Panc1 (cell line): ENCODE results near the gene TSPOAP1. TPM values are rescaled to one million over a fixed set of nuclear protein-coding genes. Genes with fewer than 3 reads are reported as not detected.

ENCODE experiments used
- ATAC-seq: fragments of 200-7000 bp; cut with Tn5 transposase; 2 replicates; pipeline ENCODE4 v1.9.1; 2020; ENCODE audit warnings: mild to moderate bottlenecking, moderate library complexity
- BruUV-seq: library from RNA; stranded (reverse); fragments of 400-500 nt; replicated peaks from 2 replicates; lab custom pipeline; 2021; lab: Mats Ljungman, UMichigan
- CTCF ChIA-PET: fragments of 300-600 bp; sonication (Branson Sonifier 250); formaldehyde crosslinking; loops from one replicate; lab custom pipeline; 2022; ENCODE audit warnings: antibody characterized with exemption; lab: Charles Lee
- POLR2A ChIA-PET: fragments of 300-600 bp; sonication (Branson Sonifier 250); formaldehyde crosslinking; loops from one replicate; lab custom pipeline; 2022; ENCODE audit warnings: antibody characterized with exemption; lab: Charles Lee
- DNase-seq: peaks from one replicate; pipeline ENCODE4 v3.0.0-alpha.2; 2010; ENCODE audit warnings: low read depth, low spot score
- H3K27ac ChIP-seq: 2 replicates; pipeline ENCODE4 v1.5.1; 2011; ENCODE audit warnings: mild to moderate bottlenecking, low read length, inconsistent platforms
- H3K27me3 ChIP-seq: fragments of 200-500 bp; sonication (Bioruptor generic); 2 replicates; pipeline ENCODE4 v1.6.0; 2014; ENCODE audit warnings: low read length, inconsistent platforms; ENCODE audit not compliant: control insufficient read depth, insufficient read depth
- H3K36me3 ChIP-seq: fragments of 200-500 bp; sonication (Bioruptor generic); 2 replicates; pipeline ENCODE4 v1.5.1; 2014; ENCODE audit warnings: inconsistent platforms, mild to moderate bottlenecking, low read length, moderate library complexity; ENCODE audit not compliant: control insufficient read depth, insufficient read depth
- H3K4me1 ChIP-seq: 2 replicates; pipeline ENCODE4 v1.5.1; 2011; ENCODE audit warnings: inconsistent platforms, mild to moderate bottlenecking, low read length, moderate library complexity; ENCODE audit not compliant: control insufficient read depth, insufficient read depth
- H3K4me3 ChIP-seq, 2 experiments: 2 replicates each; pipeline ENCODE4 v1.5.1; 2011 to 2012; ENCODE audit warnings: low read depth in 2 of 2, low read length in 2 of 2, mild to moderate bottlenecking in 2 of 2, inconsistent platforms in 1 of 2, moderate library complexity in 1 of 2
- H3K9me3 ChIP-seq: fragments of 200-500 bp; sonication (Bioruptor generic); 2 replicates; pipeline ENCODE4 v1.5.1; 2014; ENCODE audit warnings: low read depth, mild to moderate bottlenecking, inconsistent platforms, low read length, moderate library complexity; ENCODE audit not compliant: control insufficient read depth, insufficient read depth
- CTCF ChIP-seq: fragments of 450-650 bp; IDR thresholded peaks from 2 replicates; pipeline ENCODE4 v1.5.1; 2017; ENCODE audit warnings: mild to moderate bottlenecking
- POLR2AphosphoS5 ChIP-seq: IDR thresholded peaks from 2 replicates; pipeline ENCODE4 v1.6.1; 2012; ENCODE audit warnings: mild to moderate bottlenecking, low read depth, low read length, moderate library complexity
- REST ChIP-seq, 2 experiments: IDR thresholded peaks; 2 replicates each; pipeline ENCODE4 v1.6.1; 2011 to 2012; ENCODE audit warnings: low read depth in 2 of 2, control low read depth in 1 of 2, low read length in 1 of 2, mild to moderate bottlenecking in 1 of 2, moderate library complexity in 1 of 2; ENCODE audit not compliant: insufficient read depth in 1 of 2
- SIN3A ChIP-seq: IDR thresholded peaks from 2 replicates; pipeline ENCODE4 v1.6.1; 2012; ENCODE audit warnings: low read depth, mild to moderate bottlenecking, low read length, moderate library complexity, borderline replicate concordance; ENCODE audit not compliant: insufficient read depth
- TCF7L2 ChIP-seq: IDR thresholded peaks from 2 replicates; pipeline ENCODE4 v1.6.1; 2011; ENCODE audit warnings: mild to moderate bottlenecking, low read depth, low read length, inconsistent platforms
- in situ Hi-C: cut with HindIII; loops from 2 replicates; pipeline ENCODE4 v1.10.0; 2016; ENCODE audit warnings: low sequenced_read_pairs, low pct_unique_long_range_greater_than_20kb
- intact Hi-C: fragments of 100-400 bp; cut with micrococcal nuclease; formaldehyde crosslinking; loops from one replicate; pipeline ENCODE4 v1.10.0; 2022; ENCODE audit not compliant: unreplicated experiment
- total RNA-seq: library from RNA; stranded (reverse); gene quantifications from one replicate; pipeline ENCODE4 v1.2.1, GENCODE V29; 2021; ENCODE audit not compliant: unreplicated experiment

TSPOAP1 gene
- total RNA-seq, 1 experiment from 2014 or later, result 0.05 TPM

GRCh38 chr17:58318065-58318481 is 10.5 kb downstream of the TSPOAP1 start:
- POLR2A ChIA-PET, result no interaction called here
- TF ChIP-seq POLR2AphosphoS5 (no peak), SIN3A (no peak), REST (IDR thresholded peaks at IDR 0.05; ENCODE audit: insufficient read depth in 1 of 2, low read depth in 2 of 2, low read length in 1 of 2) (no peak), TCF7L2 (no peak), CTCF (no peak)
- intact Hi-C loops (no loop called here), in situ Hi-C loops (no loop called here)
- no peak for ATAC-seq
- no peak overlapping the region for H3K4me3 ChIP-seq
- H3K9me3 ChIP-seq, result no peaks in the 10 kb centered on the region
- H3K36me3 ChIP-seq, result no peaks in the 10 kb centered on the region
- no TSS peak for BruUV-seq
- no peak overlapping the region for H3K27ac ChIP-seq
- H3K27me3 ChIP-seq, result no peaks in the 10 kb centered on the region
- no peak for DNase-seq
- H3K4me1 ChIP-seq, result no peaks in the 10 kb centered on the region
- CTCF ChIA-PET, result interaction anchor here (0.6 to 2.2 kb wide), 7 partner anchors 18 to 196 kb away, joined by 3 to 19 read pairs (median 4); partner anchors contain the start of genes RNF43 and SUPT4H1

- POLR2A ChIA-PET, result no interaction called here
- H3K36me3 ChIP-seq, result no peaks in the 10 kb centered on the region
- TF ChIP-seq SIN3A (no peak), TCF7L2 (no peak), POLR2AphosphoS5 (no peak), CTCF (peak; percentile 86)
- DNase-seq, result peak; percentile 45
- peak; percentile 93 for ATAC-seq
- H3K4me1 ChIP-seq, result no peaks in the 10 kb centered on the region
- in situ Hi-C loops, result no loop called here
- H3K9me3 ChIP-seq, result no peaks in the 10 kb centered on the region
- CTCF ChIA-PET, result interaction anchor here (0.5 to 2.2 kb wide), 12 partner anchors 10 to 197 kb away, joined by 3 to 19 read pairs (median 3); partner anchors contain the start of genes RNF43 and SUPT4H1
- no TSS peak for BruUV-seq
- H3K4me3 ChIP-seq, result no peak overlapping the region
- intact Hi-C loops, result loop anchor here (1.0 kb wide), 1 partner anchor 130 kb away; no protein-coding TSS in a partner anchor
- H3K27ac ChIP-seq, result no peak overlapping the region
- H3K27me3 ChIP-seq, result no peaks in the 10 kb centered on the region
These were observed 11.1 kb downstream of the TSPOAP1 start for GRCh38 chr17:58317421-58318064.
